Neural cell (in vitro differentiated cells): ENCODE results near the gene PLCL2. TPM values are rescaled to one million over a fixed set of nuclear protein-coding genes. Genes with fewer than 3 reads are reported as not detected.

Source experiments
- H2AFZ ChIP-seq: fragments of 200-600, 300-800 bp; sonication (generic), shearing (Covaris generic); 2 replicates; pipeline ENCODE4 v1.6.0; 2014; ENCODE audit warnings: low read depth, mild to moderate bottlenecking, antibody characterized with exemption, low read length, moderate library complexity
- H3F3A ChIP-seq: fragments of 200-600 bp; shearing (Covaris generic); 2 replicates; pipeline ENCODE4 v1.6.1; 2016; ENCODE audit warnings: mild to moderate bottlenecking, moderate library complexity, mixed read lengths, antibody characterized with exemption, low read length; ENCODE audit not compliant: insufficient read depth, poor library complexity, severe bottlenecking
- H3K27ac ChIP-seq: fragments of 200-600, 300-800 bp; sonication (generic), shearing (Covaris generic); 2 replicates; pipeline ENCODE4 v1.5.1; 2014; ENCODE audit warnings: mild to moderate bottlenecking, low read length, moderate library complexity
- H3K27me3 ChIP-seq: fragments of 300-800, 200-600 bp; sonication (generic), shearing (Covaris generic); 2 replicates; pipeline ENCODE4 v1.6.0; 2014; ENCODE audit warnings: mild to moderate bottlenecking, low read depth, low read length, moderate library complexity; ENCODE audit not compliant: insufficient read depth
- H3K36me3 ChIP-seq: fragments of 300-800, 200-600 bp; sonication (generic), shearing (Covaris generic); 2 replicates; pipeline ENCODE4 v1.5.1; 2014; ENCODE audit warnings: mild to moderate bottlenecking, antibody characterized with exemption, low read length, moderate library complexity; ENCODE audit not compliant: insufficient read depth
- H3K4me2 ChIP-seq: fragments of 300-800, 200-600 bp; sonication (generic), shearing (Covaris generic); 2 replicates; pipeline ENCODE4 v1.6.0; 2014; ENCODE audit warnings: mild to moderate bottlenecking, low read length
- H3K4me3 ChIP-seq: fragments of 300-800, 200-600 bp; sonication (generic), shearing (Covaris generic); 2 replicates; pipeline ENCODE4 v1.5.1; 2014; ENCODE audit warnings: mild to moderate bottlenecking, low read length, moderate library complexity
- H3K79me2 ChIP-seq: fragments of 200-600 bp; shearing (Covaris generic); replicated peaks from 2 replicates; pipeline ENCODE4 v1.6.0; 2014; ENCODE audit warnings: mild to moderate bottlenecking, low read length, moderate library complexity; ENCODE audit not compliant: insufficient read depth
- H3K9ac ChIP-seq: fragments of 300-800, 200-600 bp; sonication (generic), shearing (Covaris generic); 2 replicates; pipeline ENCODE4 v1.6.1; 2016; ENCODE audit warnings: mild to moderate bottlenecking, low read length, mixed read lengths
- H3K9me2 ChIP-seq: fragments of 200-600 bp; shearing (Covaris generic); 2 replicates; pipeline ENCODE4 v1.6.1; 2016; ENCODE audit warnings: mild to moderate bottlenecking, low read length, mixed read lengths; ENCODE audit not compliant: insufficient read depth
- H3K9me3 ChIP-seq: fragments of 200-600, 300-800 bp; sonication (generic), shearing (Covaris generic); 2 replicates; pipeline ENCODE4 v1.6.1; 2016; ENCODE audit warnings: mild to moderate bottlenecking, mixed run types, low read length, moderate library complexity, mixed read lengths
- H4K20me1 ChIP-seq: fragments of 200-600 bp; shearing (Covaris generic); 2 replicates; pipeline ENCODE4 v1.6.1; 2016; ENCODE audit warnings: mild to moderate bottlenecking, mixed run types; ENCODE audit not compliant: insufficient read depth
- CTCF ChIP-seq: fragments of 450-650 bp; IDR thresholded peaks from 2 replicates; pipeline ENCODE4 v1.5.1; 2014; ENCODE audit warnings: antibody characterized with exemption, mild to moderate bottlenecking, moderate library complexity; ENCODE audit not compliant: poor library complexity, severe bottlenecking
- EP300 ChIP-seq: fragments of 450-650 bp; conservative IDR thresholded peaks from 2 replicates; pipeline ENCODE4 v1.6.1; 2014; ENCODE audit warnings: antibody characterized with exemption, mild to moderate bottlenecking, moderate library complexity; ENCODE audit not compliant: poor library complexity, severe bottlenecking
- EZH2 ChIP-seq: fragments of 200-600, 300-800 bp; shearing (Covaris generic), sonication (generic); IDR thresholded peaks from 2 replicates; pipeline ENCODE4 v1.6.1; 2014; ENCODE audit warnings: antibody characterized with exemption, low read length, borderline replicate concordance, mild to moderate bottlenecking; ENCODE audit not compliant: insufficient read depth, poor library complexity, severe bottlenecking
- MXI1 ChIP-seq: fragments of 450-650 bp; conservative IDR thresholded peaks from 2 replicates; pipeline ENCODE4 v1.6.1; 2014; ENCODE audit warnings: antibody characterized with exemption, mild to moderate bottlenecking; ENCODE audit not compliant: poor library complexity, severe bottlenecking
- POLR2AphosphoS5 ChIP-seq: IDR thresholded peaks from 2 replicates; pipeline ENCODE4 v1.6.1; 2012
- RAD21 ChIP-seq: fragments of 450-650 bp; conservative IDR thresholded peaks from 2 replicates; pipeline ENCODE4 v1.6.1; 2014; ENCODE audit warnings: antibody characterized with exemption, mild to moderate bottlenecking, moderate library complexity
- REST ChIP-seq: IDR thresholded peaks from 2 replicates; pipeline ENCODE4 v1.6.1; 2012; ENCODE audit warnings: borderline replicate concordance
- SMC3 ChIP-seq: fragments of 450-650 bp; conservative IDR thresholded peaks from 2 replicates; pipeline ENCODE4 v1.6.1; 2014; ENCODE audit warnings: antibody characterized with exemption, mild to moderate bottlenecking, moderate library complexity; ENCODE audit not compliant: poor library complexity
- TAF1 ChIP-seq: IDR thresholded peaks from 2 replicates; pipeline ENCODE4 v1.6.1; 2012; ENCODE audit warnings: low read depth
- polyA plus RNA-seq: library from polyadenylated mRNA; depleted of rRNA; stranded (reverse); fragments of >200 nt; gene quantifications from 2 replicates; pipeline ENCODE4 v1.2.3, GENCODE V29; 2014

PLCL2 gene
- polyA plus RNA-seq, 1 donor from 2014 or later = 69.8 TPM

GRCh38 chr3:16884084-16884747 is 539 bp upstream of the PLCL2 start:
- peak overlapping the region; percentile 44 for H2AFZ ChIP-seq
- no peaks in the 10 kb centered on the region for H4K20me1 ChIP-seq
- TF ChIP-seq EP300 = no peak
- TF ChIP-seq REST = peak; percentile 54
- TF ChIP-seq CTCF = peak; percentile 63
- peak; percentile 55 for TF ChIP-seq POLR2AphosphoS5
- TF ChIP-seq MXI1 = no peak
- no peak for TF ChIP-seq TAF1
- peak; percentile 33 for TF ChIP-seq SMC3
- no peak for TF ChIP-seq EZH2
- peak; percentile 35 for TF ChIP-seq RAD21
- peak overlapping the region; percentile 95 for H3K27ac ChIP-seq
- no peak overlapping the region for H3K4me2 ChIP-seq
- peak overlapping the region; percentile 84 for H3K4me3 ChIP-seq
- H3K27me3 ChIP-seq = no peaks in the 10 kb centered on the region
- no peaks in the 10 kb centered on the region for H3K9me3 ChIP-seq
- no peaks in the 10 kb centered on the region for H3F3A ChIP-seq
- H3K9me2 ChIP-seq = no peaks in the 10 kb centered on the region
- peaks cover 40% of the 10 kb centered on the region for H3K79me2 ChIP-seq
- peak overlapping the region; percentile 95 for H3K9ac ChIP-seq
- no peaks in the 10 kb centered on the region for H3K36me3 ChIP-seq

GRCh38 chr3:16885593-16886302 is 993 bp downstream of the PLCL2 start:
- peak overlapping the region; percentile 24 for H2AFZ ChIP-seq
- no peaks in the 10 kb centered on the region for H4K20me1 ChIP-seq
- no peak for TF ChIP-seq EP300
- no peak for TF ChIP-seq TAF1
- no peak for TF ChIP-seq CTCF
- no peak for TF ChIP-seq REST
- TF ChIP-seq MXI1 = no peak
- no peaks in the 10 kb centered on the region for H3K9me3 ChIP-seq
- H3K9me2 ChIP-seq = no peaks in the 10 kb centered on the region
- H3K27me3 ChIP-seq = no peaks in the 10 kb centered on the region
- no peaks in the 10 kb centered on the region for H3F3A ChIP-seq
- peak overlapping the region; percentile 95 for H3K9ac ChIP-seq
- H3K36me3 ChIP-seq = no peaks in the 10 kb centered on the region
- peak overlapping the region; percentile 95 for H3K27ac ChIP-seq
- peak overlapping the region; percentile 62 for H3K4me2 ChIP-seq
- H3K79me2 ChIP-seq = peaks cover 55% of the 10 kb centered on the region
- H3K4me3 ChIP-seq = peak overlapping the region; percentile 84
